Measurements from ENCODE around the gene PSMB2. TPM values are rescaled to one million over a fixed set of nuclear protein-coding genes. Genes with fewer than 3 reads are reported as not detected.

The PSMB2 gene
- polyA plus RNA-seq, 3 donors: 77.0 to 85.3 (median 77.3) TPM

- DNase-seq (ENCODE audit: extremely low read depth in 1 of 11, low read depth in 9 of 11, low spot score in 4 of 11): no peak
Measured at GRCh38 chr1:35554266-35555211, 86.8 kb downstream of the PSMB2 start.

GRCh38 chr1:35553851-35554250 is 87.5 kb downstream of the PSMB2 start:
- no peak for DNase-seq (ENCODE audit: extremely low read depth in 1 of 11, low read depth in 9 of 11, low spot score in 4 of 11)

Other genes with a start within 250 kb of the PSMB2 start
- 10 to 100 TPM; 57.9 to 80.3 (median 64.2) TPM for gene KIAA0319L, start 84.1 kb downstream of the PSMB2 start, polyA plus RNA-seq (ENCODE audit: insufficient read length in 3 of 3)
- 10 to 100 TPM; 12.7 to 20.7 (median 19.3) TPM for gene NCDN, start 83.7 kb downstream of the PSMB2 start, polyA plus RNA-seq (ENCODE audit: insufficient read length in 3 of 3)
- gene TFAP2E, start 68.2 kb downstream of the PSMB2 start, polyA plus RNA-seq (ENCODE audit: insufficient read length in 3 of 3): 1 to 10 TPM in 2 of 3 donors, under 1 TPM in 1; 0.78 to 1.6 (median 1.0) TPM
- gene C1orf216, start 77.4 kb upstream of the PSMB2 start, polyA plus RNA-seq (ENCODE audit: insufficient read length in 3 of 3): 10 to 100 TPM in 1 of 3 donors, 1 to 10 TPM in 2; 7.1 to 11.7 (median 9.8) TPM
- 10 to 100 TPM in 2 of 3 donors, 1 to 10 TPM in 1; 9.0 to 16.9 (median 16.4) TPM for gene CLSPN, start 128.5 kb upstream of the PSMB2 start, polyA plus RNA-seq (ENCODE audit: insufficient read length in 3 of 3)
- 10 to 100 TPM; 20.8 to 32.0 (median 20.9) TPM for gene AGO4, start 166.5 kb upstream of the PSMB2 start, polyA plus RNA-seq (ENCODE audit: insufficient read length in 3 of 3)
- 10 to 100 TPM; 17.1 to 18.5 (median 17.2) TPM for gene AGO1, start 241.7 kb upstream of the PSMB2 start, polyA plus RNA-seq (ENCODE audit: insufficient read length in 3 of 3)